WTC11 (cell line): ENCODE measurements around the gene FHOD3. TPM values are rescaled to one million over a fixed set of nuclear protein-coding genes. Genes with fewer than 3 reads are reported as not detected.

Experiments
- ATAC-seq: fragments of 200-7000 bp; cut with Tn5 transposase; 2 replicates; pipeline ENCODE4 v1.10.0; 2021; ENCODE audit warnings: mild to moderate bottlenecking, moderate library complexity
- CTCF ChIA-PET: fragments of 300-600 bp; sonication (Branson Sonifier 250); formaldehyde crosslinking; loops from one replicate; lab custom pipeline; 2021; ENCODE audit warnings: antibody characterized with exemption; lab: Charles Lee
- POLR2A ChIA-PET: fragments of 350-600 bp; sonication (Branson Sonifier 250); formaldehyde crosslinking; loops from one replicate; lab custom pipeline; 2021; ENCODE audit warnings: antibody characterized with exemption; lab: Charles Lee
- DNase-seq: peaks from one replicate; pipeline ENCODE4 v3.0.0; 2021; ENCODE audit warnings: low spot score
- H3K27ac Mint-ChIP-seq: 2 replicates; pipeline ENCODE4 v1.8.0; 2021; ENCODE audit warnings: mixed read lengths
- H3K27me3 Mint-ChIP-seq: 2 replicates; pipeline ENCODE4 v1.8.0; 2021; ENCODE audit warnings: low read depth, mild to moderate bottlenecking, moderate library complexity, mixed read lengths
- H3K36me3 Mint-ChIP-seq: 2 replicates; pipeline ENCODE4 v1.8.0; 2021; ENCODE audit warnings: mixed read lengths
- H3K4me1 Mint-ChIP-seq: 2 replicates; pipeline ENCODE4 v1.8.0; 2022; ENCODE audit warnings: mixed read lengths
- H3K4me3 Mint-ChIP-seq: 2 replicates; pipeline ENCODE4 v1.8.0; 2021; ENCODE audit warnings: mild to moderate bottlenecking, moderate library complexity, mixed read lengths
- H3K9me3 Mint-ChIP-seq: 2 replicates; pipeline ENCODE4 v1.8.0; 2021; ENCODE audit warnings: mixed read lengths
- AFF4 ChIP-seq: sonication (generic); formaldehyde crosslinking; IDR thresholded peaks from 2 replicates; pipeline ENCODE4 v1.8.1; 2023; ENCODE audit warnings: mild to moderate bottlenecking, missing genetic modification reagents, borderline replicate concordance
- ARID4B ChIP-seq: sonication (generic); formaldehyde crosslinking; IDR thresholded peaks from 2 replicates; pipeline ENCODE4 v1.8.0; 2023; ENCODE audit warnings: missing genetic modification reagents, mild to moderate bottlenecking, borderline replicate concordance
- CDX4 ChIP-seq: fragments of 250-450 bp; sonication (Bioruptor Pico); IDR thresholded peaks from 2 replicates; pipeline ENCODE4 v1.9.0; 2021; ENCODE audit warnings: moderate library complexity, mild to moderate bottlenecking, inconsistent platforms, borderline replicate concordance
- CREB1 ChIP-seq: sonication (generic); formaldehyde crosslinking; IDR thresholded peaks from 2 replicates; pipeline ENCODE4 v1.8.0; 2023; ENCODE audit warnings: mild to moderate bottlenecking, missing genetic modification reagents
- ERG ChIP-seq: fragments of 250-450 bp; sonication (Bioruptor Pico); IDR thresholded peaks from 2 replicates; pipeline ENCODE4 v1.8.0; 2021; ENCODE audit warnings: mild to moderate bottlenecking
- GABPB1 ChIP-seq: sonication (generic); formaldehyde crosslinking; IDR thresholded peaks from 2 replicates; pipeline ENCODE4 v1.8.1; 2023; ENCODE audit warnings: mild to moderate bottlenecking, missing genetic modification reagents
- IRF1 ChIP-seq: sonication (generic); formaldehyde crosslinking; IDR thresholded peaks from 2 replicates; pipeline ENCODE4 v1.8.0; 2023; ENCODE audit warnings: missing genetic modification reagents
- MLX ChIP-seq: sonication (generic); formaldehyde crosslinking; IDR thresholded peaks from 2 replicates; pipeline ENCODE4 v1.8.1; 2023; ENCODE audit warnings: mild to moderate bottlenecking, missing genetic modification reagents, moderate library complexity
- NR3C1 ChIP-seq: sonication (generic); formaldehyde crosslinking; conservative IDR thresholded peaks from 2 replicates; pipeline ENCODE4 v1.8.1; 2023; ENCODE audit warnings: low read depth, mild to moderate bottlenecking, missing genetic modification reagents
- PRDM15 ChIP-seq: sonication (generic); formaldehyde crosslinking; IDR thresholded peaks from 2 replicates; pipeline ENCODE4 v1.8.0; 2022; ENCODE audit warnings: missing genetic modification reagents
- ZBTB43 ChIP-seq: sonication (generic); formaldehyde crosslinking; IDR thresholded peaks from 2 replicates; pipeline ENCODE4 v1.8.1; 2023; ENCODE audit warnings: mild to moderate bottlenecking, missing genetic modification reagents
- ZNF416 ChIP-seq: fragments of 250-450 bp; sonication (Bioruptor Pico); IDR thresholded peaks from 2 replicates; pipeline ENCODE4 v1.9.0; 2021; ENCODE audit warnings: mild to moderate bottlenecking, inconsistent platforms
- total RNA-seq: library from RNA; stranded (reverse); gene quantifications from 3 replicates; pipeline ENCODE4 v1.2.3, GENCODE V29; 2021

Gene FHOD3
- total RNA-seq, 1 experiment from 2014 or later, result 3.8 TPM

- no peak for ATAC-seq
- TF ChIP-seq CREB1 (no peak), PRDM15 (CRISPR knock-in tag) (no peak), CDX4 (no peak), NR3C1 (CRISPR knock-in tag) (no peak), ZNF416 (CRISPR knock-in tag) (no peak), ZBTB43 (CRISPR knock-in tag) (no peak), IRF1 (no peak), ARID4B (CRISPR knock-in tag) (no peak), MLX (CRISPR knock-in tag) (no peak), ERG (CRISPR knock-in tag) (no peak), GABPB1 (CRISPR knock-in tag) (no peak), AFF4 (CRISPR knock-in tag) (no peak)
- TF ChIP-seq, all 79 proteins: peak for 0
Observed at GRCh38 chr18:36394486-36394885, 97.0 kb downstream of the FHOD3 start.

More at GRCh38 chr18:36394486-36394885, 97.0 kb downstream of the FHOD3 start:
- POLR2A ChIA-PET, result no interaction called here
- H3K4me3 Mint-ChIP-seq, result no peak overlapping the region
- peaks cover 4% of the 10 kb centered on the region; the same call in 1 of the 2 replicates for H3K27me3 Mint-ChIP-seq
- peaks cover 22% of the 10 kb centered on the region for H3K36me3 Mint-ChIP-seq
- no peaks in the 10 kb centered on the region for H3K4me1 Mint-ChIP-seq
- no peak for DNase-seq
- no peak overlapping the region for H3K27ac Mint-ChIP-seq
- CTCF ChIA-PET, result no interaction called here
- H3K9me3 Mint-ChIP-seq, result peaks cover 34% of the 10 kb centered on the region
